Measurements from ENCODE around the gene WNT8A.

GRCh38 chr5:138053554-138053953 lies 30.3 kb upstream of the WNT8A start:
- no peak for TF ChIP-seq EP300 (IDR thresholded peaks at IDR 0.05)
- no peak for TF ChIP-seq POLR2AphosphoS5 (IDR thresholded peaks at IDR 0.05)
- no peak for TF ChIP-seq CTCF (IDR thresholded peaks at IDR 0.05)
- no peak for TF ChIP-seq POLR2A (IDR thresholded peaks at IDR 0.05)

All from upper lobe of left lung (tissue), 4 donors.